HEK293 (cell line): ENCODE data around the gene TTC34.
"Not testable (repeated sequence)": the region's sequence is repeated elsewhere in the genome, so short reads cannot be mapped to it uniquely, and the experiment has no call there.

Experiments used
- CTCF ChIA-PET: fragments of 350-600 bp; formaldehyde crosslinking; extraction: SDS; loops from one replicate; lab custom pipeline; 2021; ENCODE audit warnings: antibody characterized with exemption; lab: Yijun Ruan, JAX
- POLR2A ChIA-PET: fragments of 300-600 bp; formaldehyde crosslinking; extraction: SDS; loops from one replicate; lab custom pipeline; 2020; ENCODE audit warnings: antibody characterized with exemption, inconsistent platforms; lab: Yijun Ruan, JAX
- H3K27ac ChIP-seq: fragments of 200-500 bp; sonication (Bioruptor generic); 2 replicates; pipeline ENCODE4 v1.5.1; 2014; ENCODE audit warnings: low read depth, low read length, control low read depth, inconsistent platforms; ENCODE audit errors: extremely low read depth
- H3K36me3 ChIP-seq, 2 experiments: fragments of 200-500 bp in 1 of 2; sonication (Bioruptor generic) in 1 of 2; 1 replicate in 1 of 2; 2 replicates in 1 of 2; pipeline ENCODE4 v1.5.1; 2014 to 2017; ENCODE audit warnings: inconsistent platforms in 2 of 2, low read length in 2 of 2; ENCODE audit not compliant: control insufficient read depth in 2 of 2, insufficient read depth in 1 of 2
- H3K4me1 ChIP-seq: fragments of 200-500 bp; sonication (Bioruptor generic); 2 replicates; pipeline ENCODE4 v1.5.1; 2014; ENCODE audit warnings: mild to moderate bottlenecking, low read length, inconsistent platforms; ENCODE audit not compliant: control insufficient read depth, insufficient read depth
- H3K4me3 ChIP-seq: 2 replicates; pipeline ENCODE4 v1.5.1; 2011; ENCODE audit warnings: low read depth, mild to moderate bottlenecking, control low read depth, low read length, moderate library complexity
- H3K9me3 ChIP-seq: fragments of 200-500 bp; sonication (Bioruptor generic); 2 replicates; pipeline ENCODE4 v1.5.1; 2014; ENCODE audit warnings: low read depth, low read length, inconsistent platforms; ENCODE audit not compliant: control insufficient read depth, insufficient read depth
- GFI1B ChIP-seq: fragments of 450-650 bp; formaldehyde crosslinking; IDR thresholded peaks from 2 replicates; pipeline ENCODE4 v1.5.1; 2016; ENCODE audit warnings: missing biosample characterization, missing genetic modification characterization
- HOXA7 ChIP-seq: sonication (generic); formaldehyde crosslinking; IDR thresholded peaks from 2 replicates; pipeline ENCODE4 v1.8.1; 2022; ENCODE audit warnings: missing genetic modification reagents, borderline replicate concordance
- IKZF3 ChIP-seq: fragments of 450-650 bp; IDR thresholded peaks from 2 replicates; pipeline ENCODE4 v1.5.0; 2018; ENCODE audit warnings: missing biosample characterization, mild to moderate bottlenecking, missing genetic modification characterization, moderate library complexity
- KLF7 ChIP-seq: fragments of 450-650 bp; formaldehyde crosslinking; IDR thresholded peaks from 2 replicates; pipeline ENCODE4 v1.5.1; 2016; ENCODE audit warnings: missing biosample characterization, missing genetic modification characterization, borderline replicate concordance
- KLF8 ChIP-seq: fragments of 450-650 bp; formaldehyde crosslinking; IDR thresholded peaks from 2 replicates; pipeline ENCODE4 v1.5.1; 2016; ENCODE audit warnings: missing biosample characterization, missing genetic modification characterization
- KLF9 ChIP-seq: fragments of 450-650 bp; formaldehyde crosslinking; IDR thresholded peaks from 2 replicates; pipeline ENCODE4 v1.5.1; 2016; ENCODE audit warnings: missing biosample characterization, missing genetic modification characterization, low read depth
- OSR2 ChIP-seq: fragments of 450-650 bp; formaldehyde crosslinking; IDR thresholded peaks from 2 replicates; pipeline ENCODE4 v1.5.1; 2016; ENCODE audit warnings: missing biosample characterization, missing genetic modification characterization
- ZNF146 ChIP-seq: fragments of 450-650 bp; formaldehyde crosslinking; IDR thresholded peaks from 2 replicates; pipeline ENCODE4 v1.5.1; 2016; ENCODE audit warnings: missing biosample characterization, missing genetic modification characterization
- ZNF174 ChIP-seq: fragments of 450-650 bp; formaldehyde crosslinking; IDR thresholded peaks from 2 replicates; pipeline ENCODE4 v1.5.0; 2017; ENCODE audit warnings: missing biosample characterization, mild to moderate bottlenecking, missing genetic modification characterization
- ZNF311 ChIP-seq: fragments of 450-650 bp; formaldehyde crosslinking; IDR thresholded peaks from 2 replicates; pipeline ENCODE4 v1.5.1; 2017; ENCODE audit warnings: missing biosample characterization, missing genetic modification characterization, borderline replicate concordance
- ZNF335 ChIP-seq: fragments of 450-650 bp; formaldehyde crosslinking; conservative IDR thresholded peaks from 2 replicates; pipeline ENCODE4 v1.5.1; 2016; ENCODE audit warnings: missing biosample characterization, missing genetic modification characterization
- ZNF341 ChIP-seq: fragments of 450-650 bp; formaldehyde crosslinking; IDR thresholded peaks from 2 replicates; pipeline ENCODE4; 2016; ENCODE audit warnings: low read depth, missing biosample characterization, missing genetic modification characterization
- ZNF416 ChIP-seq: fragments of 450-650 bp; formaldehyde crosslinking; IDR thresholded peaks from 2 replicates; pipeline ENCODE4 v1.5.1; 2016; ENCODE audit warnings: missing biosample characterization, missing genetic modification characterization
- ZNF510 ChIP-seq: fragments of 450-650 bp; formaldehyde crosslinking; IDR thresholded peaks from 2 replicates; pipeline ENCODE4 v1.5.1; 2018; ENCODE audit warnings: mild to moderate bottlenecking, missing genetic modification characterization, missing biosample characterization; ENCODE audit not compliant: insufficient replicate concordance
- ZNF514 ChIP-seq: fragments of 450-650 bp; formaldehyde crosslinking; IDR thresholded peaks from 2 replicates; pipeline ENCODE4 v1.5.1; 2016; ENCODE audit warnings: missing biosample characterization, missing genetic modification characterization
- ZNF555 ChIP-seq: fragments of 450-650 bp; formaldehyde crosslinking; conservative IDR thresholded peaks from 2 replicates; pipeline ENCODE4 v1.5.1; 2017; ENCODE audit warnings: missing biosample characterization, mild to moderate bottlenecking, missing genetic modification characterization, inconsistent platforms
- ZNF585B ChIP-seq: fragments of 450-650 bp; formaldehyde crosslinking; IDR thresholded peaks from 2 replicates; pipeline ENCODE4 v1.5.1; 2016; ENCODE audit warnings: missing biosample characterization, missing genetic modification characterization
- ZNF660 ChIP-seq: fragments of 450-650 bp; IDR thresholded peaks from 2 replicates; pipeline ENCODE4 v1.5.1; 2018; ENCODE audit warnings: missing biosample characterization, mild to moderate bottlenecking, missing genetic modification characterization
- ZNF747 ChIP-seq: fragments of 450-650 bp; formaldehyde crosslinking; IDR thresholded peaks from 2 replicates; pipeline ENCODE4 v1.5.1; 2016; ENCODE audit warnings: missing biosample characterization, missing genetic modification characterization
- TF ChIP-seq, protein P1 (sequence below): IDR thresholded peaks from 2 replicates; pipeline ENCODE4 v1.6.1; 2011; ENCODE audit warnings: mild to moderate bottlenecking, low read depth, low read length, borderline replicate concordance
- TF ChIP-seq, protein P2 (sequence below): fragments of 450-650 bp; formaldehyde crosslinking; IDR thresholded peaks from 2 replicates; pipeline ENCODE4 v1.5.1; 2016; ENCODE audit warnings: missing biosample characterization, missing genetic modification characterization
- TF ChIP-seq, protein P3 (sequence below): fragments of 450-650 bp; formaldehyde crosslinking; IDR thresholded peaks from 2 replicates; pipeline ENCODE4 v1.5.1; 2016; ENCODE audit warnings: missing biosample characterization, missing genetic modification characterization
- TF ChIP-seq, protein P4 (sequence below): fragments of 450-650 bp; formaldehyde crosslinking; IDR thresholded peaks from 2 replicates; pipeline ENCODE4 v1.5.1; 2016; ENCODE audit warnings: missing biosample characterization, missing genetic modification characterization

Gene TTC34

DNA sequence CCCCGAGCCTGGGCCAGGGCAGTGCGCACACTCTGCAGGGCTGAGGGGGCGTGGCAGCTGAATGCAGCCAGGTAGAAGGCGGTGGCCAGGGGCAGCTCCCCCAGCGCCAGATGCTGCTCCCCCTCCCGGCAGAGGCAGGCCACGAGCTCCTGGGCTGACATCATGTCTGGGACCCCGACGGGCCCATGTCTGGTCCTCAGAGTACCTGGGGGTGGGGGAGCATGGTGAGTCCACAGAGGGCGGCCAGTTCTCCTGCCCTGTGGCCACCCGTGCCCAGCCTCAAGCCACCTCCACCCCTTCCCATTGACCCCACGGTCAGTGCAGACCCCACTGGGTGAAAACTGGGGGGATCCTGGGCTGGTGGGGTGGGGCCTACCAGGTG is 838 bp downstream of the TTC34 start:
- Histone ChIP-seq H3K9me3 (no peaks in the 10 kb centered on the region), H3K4me3 (no peak overlapping the region), H3K27ac (no peak overlapping the region), H3K36me3 (no peaks in the 10 kb centered on the region), H3K4me1 (no peaks in the 10 kb centered on the region)
- ChIA-PET CTCF (interaction anchor here (0.7 to 1.1 kb wide), 2 partner anchors 12 to 22 kb away, joined by 3 read pairs; no protein-coding TSS in a partner anchor), POLR2A (no interaction called here)
- TF ChIP-seq ZNF660 (tag by site-specific recombination), result no peak
- 0 out of 2 replicates have a peak, but pooled peaks have one; percentile 33 for TF ChIP-seq KLF9

DNA sequence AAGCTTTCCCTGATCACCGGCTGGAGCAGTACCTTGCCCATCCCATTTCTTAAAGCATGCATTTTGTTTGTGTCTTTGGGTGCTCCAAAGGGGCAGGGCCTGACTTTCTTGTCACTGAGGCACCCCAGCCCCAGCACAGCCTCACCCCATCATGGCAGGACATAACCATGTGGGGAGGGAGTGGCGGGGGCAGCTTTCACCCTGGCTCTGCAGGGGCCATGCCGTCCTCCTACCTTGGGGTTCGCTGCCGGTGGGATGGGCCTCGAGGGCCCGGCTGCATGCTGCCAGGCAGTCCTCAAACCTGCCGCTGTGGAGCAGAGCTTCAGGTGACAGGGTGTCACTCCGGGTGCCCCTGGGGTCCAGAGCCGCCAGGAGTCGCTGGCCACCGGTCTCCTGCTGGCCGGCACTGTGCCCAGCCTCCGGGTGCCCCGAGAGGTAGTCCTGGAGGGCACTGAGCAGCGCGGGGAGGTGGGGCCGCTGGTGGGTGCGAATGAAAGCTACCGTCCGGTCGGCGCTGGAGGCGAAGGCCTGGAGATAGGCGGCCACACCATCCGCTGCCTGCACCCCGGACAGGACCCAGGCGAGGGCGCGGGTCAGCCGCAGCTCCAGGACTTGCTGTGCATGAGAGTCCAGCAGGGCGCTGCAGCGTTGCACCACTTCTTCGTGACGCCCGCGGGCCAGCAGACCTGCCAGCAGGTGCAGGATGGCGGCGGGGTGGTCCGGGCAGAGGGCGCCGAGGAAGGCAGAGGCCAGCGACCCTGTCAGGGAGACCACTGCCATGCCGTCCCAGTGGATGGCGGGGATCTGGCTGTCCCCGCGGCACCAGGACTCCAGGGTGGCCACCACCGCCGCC is 1.5 kb downstream of the TTC34 start:
- POLR2A ChIA-PET, result no interaction called here
- Histone ChIP-seq H3K9me3 (no peaks in the 10 kb centered on the region), H3K4me1 (no peaks in the 10 kb centered on the region), H3K27ac (no peak overlapping the region), H3K4me3 (no peak overlapping the region), H3K36me3 (no peaks in the 10 kb centered on the region)
- CTCF ChIA-PET, result interaction anchor here (1.1 kb wide), 1 partner anchor 22 kb away, joined by 3 read pairs; no protein-coding TSS in a partner anchor
- TF ChIP-seq GFI1B (tag by site-specific recombination) (no peak), OSR2 (tag by site-specific recombination) (no peak), ZNF311 (tag by site-specific recombination) (no peak), ZNF514 (tag by site-specific recombination) (no peak), ZNF747 (tag by site-specific recombination) (no peak), ZNF416 (tag by site-specific recombination) (no peak), ZNF146 (no peak), ZNF174 (tag by site-specific recombination) (no peak), ZNF335 (no peak), ZNF555 (tag by site-specific recombination) (no peak), ZNF585B (no peak), ZNF341 (tag by site-specific recombination) (no peak)
- TF ChIP-seq, protein P1, sequence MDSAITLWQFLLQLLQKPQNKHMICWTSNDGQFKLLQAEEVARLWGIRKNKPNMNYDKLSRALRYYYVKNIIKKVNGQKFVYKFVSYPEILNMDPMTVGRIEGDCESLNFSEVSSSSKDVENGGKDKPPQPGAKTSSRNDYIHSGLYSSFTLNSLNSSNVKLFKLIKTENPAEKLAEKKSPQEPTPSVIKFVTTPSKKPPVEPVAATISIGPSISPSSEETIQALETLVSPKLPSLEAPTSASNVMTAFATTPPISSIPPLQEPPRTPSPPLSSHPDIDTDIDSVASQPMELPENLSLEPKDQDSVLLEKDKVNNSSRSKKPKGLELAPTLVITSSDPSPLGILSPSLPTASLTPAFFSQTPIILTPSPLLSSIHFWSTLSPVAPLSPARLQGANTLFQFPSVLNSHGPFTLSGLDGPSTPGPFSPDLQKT, result no peak
- TF ChIP-seq, protein P2, sequence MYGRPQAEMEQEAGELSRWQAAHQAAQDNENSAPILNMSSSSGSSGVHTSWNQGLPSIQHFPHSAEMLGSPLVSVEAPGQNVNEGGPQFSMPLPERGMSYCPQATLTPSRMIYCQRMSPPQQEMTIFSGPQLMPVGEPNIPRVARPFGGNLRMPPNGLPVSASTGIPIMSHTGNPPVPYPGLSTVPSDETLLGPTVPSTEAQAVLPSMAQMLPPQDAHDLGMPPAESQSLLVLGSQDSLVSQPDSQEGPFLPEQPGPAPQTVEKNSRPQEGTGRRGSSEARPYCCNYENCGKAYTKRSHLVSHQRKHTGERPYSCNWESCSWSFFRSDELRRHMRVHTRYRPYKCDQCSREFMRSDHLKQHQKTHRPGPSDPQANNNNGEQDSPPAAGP (tag by site-specific recombination), result no peak

DNA sequence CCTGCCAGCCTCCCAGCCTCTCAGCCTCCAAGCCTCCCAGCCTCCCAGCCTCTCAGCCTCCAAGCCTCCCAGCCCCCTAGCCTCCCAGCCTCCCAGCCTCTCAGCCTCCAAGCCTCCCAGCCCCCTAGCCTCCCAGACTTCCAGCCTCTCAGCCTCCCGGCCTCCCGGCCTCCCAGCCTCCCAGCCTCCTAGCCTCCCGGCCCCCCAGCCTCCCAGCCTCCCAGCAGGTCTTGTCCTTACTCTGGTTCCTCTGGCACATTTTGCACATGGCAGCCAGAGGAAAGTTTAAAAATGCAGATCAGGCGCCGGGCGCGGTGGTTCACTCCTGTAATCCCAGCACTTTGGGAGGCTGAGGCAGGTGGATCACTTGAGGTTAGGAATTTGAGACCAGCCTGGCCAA is 2.5 kb downstream of the TTC34 start:
- POLR2A ChIA-PET, result interaction anchor here (0.7 kb wide), 1 partner anchor 229 kb away, joined by 5 read pairs; no protein-coding TSS in a partner anchor
- H3K9me3 ChIP-seq, H3K4me1 ChIP-seq, CTCF ChIA-PET, H3K27ac ChIP-seq, H3K36me3 ChIP-seq, H3K4me3 ChIP-seq: not testable (repeated sequence)

DNA sequence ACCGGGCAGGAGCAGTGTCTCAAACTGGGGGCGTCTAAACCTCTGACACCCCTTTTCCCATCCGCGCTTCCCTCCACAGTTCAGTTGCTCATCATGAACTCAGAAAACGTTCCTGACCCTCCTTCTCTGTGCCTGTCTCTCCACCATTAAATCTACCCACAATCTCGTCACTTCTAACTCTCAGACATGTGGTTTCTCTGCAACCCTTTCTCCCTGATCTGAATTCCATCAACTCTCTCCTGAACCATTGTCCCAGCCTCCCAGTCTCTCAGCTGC is 3.8 kb downstream of the TTC34 start:
- H3K36me3 ChIP-seq, result no peaks in the 10 kb centered on the region
- ChIA-PET POLR2A (no interaction called here), CTCF (interaction anchor here (0.6 to 0.7 kb wide), 3 partner anchors 10 to 516 kb away, joined by 3 to 6 read pairs (median 3); no protein-coding TSS in a partner anchor)
- no peaks in the 10 kb centered on the region for H3K4me1 ChIP-seq
- H3K27ac ChIP-seq, result no peak overlapping the region
- no peaks in the 10 kb centered on the region for H3K9me3 ChIP-seq
- H3K4me3 ChIP-seq, result no peak overlapping the region
- TF ChIP-seq, protein P3, sequence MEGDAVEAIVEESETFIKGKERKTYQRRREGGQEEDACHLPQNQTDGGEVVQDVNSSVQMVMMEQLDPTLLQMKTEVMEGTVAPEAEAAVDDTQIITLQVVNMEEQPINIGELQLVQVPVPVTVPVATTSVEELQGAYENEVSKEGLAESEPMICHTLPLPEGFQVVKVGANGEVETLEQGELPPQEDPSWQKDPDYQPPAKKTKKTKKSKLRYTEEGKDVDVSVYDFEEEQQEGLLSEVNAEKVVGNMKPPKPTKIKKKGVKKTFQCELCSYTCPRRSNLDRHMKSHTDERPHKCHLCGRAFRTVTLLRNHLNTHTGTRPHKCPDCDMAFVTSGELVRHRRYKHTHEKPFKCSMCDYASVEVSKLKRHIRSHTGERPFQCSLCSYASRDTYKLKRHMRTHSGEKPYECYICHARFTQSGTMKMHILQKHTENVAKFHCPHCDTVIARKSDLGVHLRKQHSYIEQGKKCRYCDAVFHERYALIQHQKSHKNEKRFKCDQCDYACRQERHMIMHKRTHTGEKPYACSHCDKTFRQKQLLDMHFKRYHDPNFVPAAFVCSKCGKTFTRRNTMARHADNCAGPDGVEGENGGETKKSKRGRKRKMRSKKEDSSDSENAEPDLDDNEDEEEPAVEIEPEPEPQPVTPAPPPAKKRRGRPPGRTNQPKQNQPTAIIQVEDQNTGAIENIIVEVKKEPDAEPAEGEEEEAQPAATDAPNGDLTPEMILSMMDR, result no peak
- TF ChIP-seq KLF8 (tag by site-specific recombination), result no peak
- TF ChIP-seq ZNF510 (tag by site-specific recombination), result no peak
- TF ChIP-seq, protein P4, sequence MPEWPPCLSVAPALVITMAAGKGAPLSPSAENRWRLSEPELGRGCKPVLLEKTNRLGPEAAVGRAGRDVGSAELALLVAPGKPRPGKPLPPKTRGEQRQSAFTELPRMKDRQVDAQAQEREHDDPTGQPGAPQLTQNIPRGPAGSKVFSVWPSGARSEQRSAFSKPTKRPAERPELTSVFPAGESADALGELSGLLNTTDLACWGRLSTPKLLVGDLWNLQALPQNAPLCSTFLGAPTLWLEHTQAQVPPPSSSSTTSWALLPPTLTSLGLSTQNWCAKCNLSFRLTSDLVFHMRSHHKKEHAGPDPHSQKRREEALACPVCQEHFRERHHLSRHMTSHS (tag by site-specific recombination), result no peak
- TF ChIP-seq HOXA7 (CRISPR knock-in tag), result no peak
- TF ChIP-seq IKZF3, result no peak
- TF ChIP-seq KLF7 (tag by site-specific recombination), result no peak
